Muscle of back (tissue), 11 donors: ENCODE results near the gene SLC38A1. TPM values are rescaled to one million over a fixed set of nuclear protein-coding genes. Genes with fewer than 3 reads are reported as not detected.

ENCODE experiments used
- DNase-seq, 3 donors: peaks; one replicate each; pipeline versions ENCODE4 v3.0.0 to v3.0.0-alpha.2; 2013
- polyA plus RNA-seq, 10 donors: library from polyadenylated mRNA; unstranded; fragments of 120-200 nt; gene quantifications; one replicate each; pipeline ENCODE4 v1.2.1, GENCODE V29; 2013; ENCODE audit not compliant: insufficient read length in 10 of 10

SLC38A1 gene
- polyA plus RNA-seq, 10 donors = 36.5 to 56.9 (median 49.8) TPM

- DNase-seq = no peak
Observed at GRCh38 chr12:46237371-46238045, 31.3 kb downstream of the SLC38A1 start.

GRCh38 chr12:46234000-46234399 is 34.8 kb downstream of the SLC38A1 start:
- DNase-seq = no peak

- DNase-seq = no peak
Observed at GRCh38 chr12:46233423-46233822, 35.4 kb downstream of the SLC38A1 start.

GRCh38 chr12:46230983-46231382 is 37.9 kb downstream of the SLC38A1 start:
- no peak for DNase-seq

- DNase-seq = no peak
Observed at GRCh38 chr12:46230306-46230705, 38.5 kb downstream of the SLC38A1 start.

GRCh38 chr12:46227616-46228015 is 41.2 kb downstream of the SLC38A1 start:
- no peak for DNase-seq

GRCh38 chr12:46224386-46224785 is 44.5 kb downstream of the SLC38A1 start:
- peak; percentile 67 to 90 (median 87) for DNase-seq

GRCh38 chr12:46223047-46223446 is 45.8 kb downstream of the SLC38A1 start:
- DNase-seq = no peak

GRCh38 chr12:46222636-46223035 is 46.2 kb downstream of the SLC38A1 start:
- no peak for DNase-seq

- peak in 1 of 3 donors; percentile 34 for DNase-seq
Observed at GRCh38 chr12:46221255-46222128, 47.4 kb downstream of the SLC38A1 start.

GRCh38 chr12:46219877-46220655 is 48.8 kb downstream of the SLC38A1 start:
- peak in 1 of 3 donors; percentile 28 for DNase-seq

- no peak for DNase-seq
Observed at GRCh38 chr12:46219132-46219876, 49.5 kb downstream of the SLC38A1 start.

- DNase-seq = no peak
Observed at GRCh38 chr12:46218322-46219095, 50.3 kb downstream of the SLC38A1 start.

GRCh38 chr12:46217541-46218321 is 51.1 kb downstream of the SLC38A1 start:
- no peak for DNase-seq

GRCh38 chr12:46214668-46215436 is 54.0 kb downstream of the SLC38A1 start:
- no peak for DNase-seq

GRCh38 chr12:46212108-46212982 is 56.5 kb downstream of the SLC38A1 start:
- no peak for DNase-seq

GRCh38 chr12:46210873-46211439 is 57.9 kb downstream of the SLC38A1 start:
- DNase-seq = no peak
